H9 (cell line): ENCODE data around the gene ILK. TPM values are rescaled to one million over a fixed set of nuclear protein-coding genes. Genes with fewer than 3 reads are reported as not detected.

Experiments
- DNase-seq: peaks from one replicate; pipeline ENCODE4 v3.0.0-alpha.2; 2017
- H2AFZ ChIP-seq: one replicate; pipeline ENCODE4 v1.6.1; 2013; ENCODE audit warnings: mild to moderate bottlenecking, low read length, control low read depth, moderate library complexity
- H2AK5ac ChIP-seq: 2 replicates; pipeline ENCODE4 v1.6.1; 2013; ENCODE audit warnings: low read length, control low read depth, mixed read lengths; ENCODE audit not compliant: insufficient read length
- H2BK120ac ChIP-seq: one replicate; pipeline ENCODE4 v1.6.1; 2013; ENCODE audit warnings: low read depth, mild to moderate bottlenecking, low read length, control low read depth, inconsistent platforms; ENCODE audit not compliant: poor library complexity, severe bottlenecking
- H2BK12ac ChIP-seq: 2 replicates; pipeline ENCODE4 v1.6.1; 2013; ENCODE audit warnings: low read length, control low read depth, mixed read lengths, low read depth; ENCODE audit not compliant: insufficient read length
- H2BK15ac ChIP-seq: 2 replicates; pipeline ENCODE4 v1.6.1; 2013; ENCODE audit warnings: low read depth, low read length, control low read depth
- H2BK20ac ChIP-seq: one replicate; pipeline ENCODE4 v1.6.1; 2013; ENCODE audit warnings: low read depth, mild to moderate bottlenecking, low read length, control low read depth, inconsistent platforms; ENCODE audit not compliant: poor library complexity, severe bottlenecking
- H2BK5ac ChIP-seq: 2 replicates; pipeline ENCODE4 v1.6.1; 2013; ENCODE audit warnings: low read length, control low read depth, mixed read lengths; ENCODE audit not compliant: insufficient read length
- H3K14ac ChIP-seq: 2 replicates; pipeline ENCODE4 v1.6.1; 2013; ENCODE audit warnings: low read length, control low read depth; ENCODE audit not compliant: insufficient read depth
- H3K18ac ChIP-seq: 2 replicates; pipeline ENCODE4 v1.6.1; 2013; ENCODE audit warnings: low read depth, mild to moderate bottlenecking, mixed read lengths, low read length, control low read depth; ENCODE audit not compliant: insufficient read length
- H3K23ac ChIP-seq: 2 replicates; pipeline ENCODE4 v1.6.1; 2013; ENCODE audit warnings: low read length, control low read depth, mixed read lengths, low read depth; ENCODE audit not compliant: insufficient read length
- H3K23me2 ChIP-seq: 2 replicates; pipeline ENCODE4 v1.6.1; 2013; ENCODE audit warnings: low read depth, mild to moderate bottlenecking, mixed read lengths, low read length, control low read depth; ENCODE audit not compliant: insufficient read length, poor library complexity, severe bottlenecking
- H3K27ac ChIP-seq: 2 replicates; pipeline ENCODE4 v1.5.1; 2013; ENCODE audit warnings: low read length, control low read depth, mixed read lengths, low read depth; ENCODE audit not compliant: insufficient read length
- H3K27me3 ChIP-seq: 2 replicates; pipeline ENCODE4 v1.6.1; 2013; ENCODE audit warnings: low read length, control low read depth, inconsistent platforms; ENCODE audit not compliant: insufficient read depth
- H3K4ac ChIP-seq: 2 replicates; pipeline ENCODE4 v1.6.1; 2013; ENCODE audit warnings: low read depth, mild to moderate bottlenecking, control low read depth, inconsistent platforms, low read length, moderate library complexity
- H3K4me1 ChIP-seq: 2 replicates; pipeline ENCODE4 v1.6.1; 2013; ENCODE audit warnings: low read length, control low read depth, inconsistent platforms; ENCODE audit not compliant: insufficient read depth
- H3K4me2 ChIP-seq: 2 replicates; pipeline ENCODE4 v1.6.1; 2013; ENCODE audit warnings: low read length, control low read depth, mixed read lengths; ENCODE audit not compliant: insufficient read length, insufficient read depth
- H3K56ac ChIP-seq: 2 replicates; pipeline ENCODE4 v1.6.1; 2013; ENCODE audit warnings: low read depth, mild to moderate bottlenecking, mixed read lengths, low read length, control low read depth; ENCODE audit not compliant: insufficient read length
- H3K79me1 ChIP-seq: 2 replicates; pipeline ENCODE4 v1.6.1; 2013; ENCODE audit warnings: low read depth, mild to moderate bottlenecking, moderate library complexity, low read length, control low read depth, inconsistent platforms; ENCODE audit not compliant: insufficient read depth, poor library complexity, severe bottlenecking
- H3K79me2 ChIP-seq: 2 replicates; pipeline ENCODE4 v1.6.1; 2013; ENCODE audit warnings: low read length, control low read depth, inconsistent platforms; ENCODE audit not compliant: insufficient read depth
- H3K9ac ChIP-seq: 2 replicates; pipeline ENCODE4 v1.6.1; 2013; ENCODE audit warnings: low read length, control low read depth, mixed read lengths; ENCODE audit not compliant: insufficient read length; ENCODE audit errors: extremely low read depth
- H3K9me3 ChIP-seq: one replicate; pipeline ENCODE4 v1.6.1; 2013; ENCODE audit warnings: low read depth, low read length, inconsistent platforms; ENCODE audit not compliant: control insufficient read depth
- H3T11ph ChIP-seq: one replicate; pipeline ENCODE4 v1.6.1; 2013; ENCODE audit warnings: mild to moderate bottlenecking, low read length, control low read depth, inconsistent platforms
- H4K20me1 ChIP-seq: one replicate; pipeline ENCODE4 v1.6.1; 2013; ENCODE audit not compliant: control insufficient read depth, insufficient read length, insufficient read depth
- H4K5ac ChIP-seq: 2 replicates; pipeline ENCODE4 v1.6.1; 2013; ENCODE audit warnings: low read depth, mild to moderate bottlenecking, mixed read lengths, low read length, control low read depth; ENCODE audit not compliant: insufficient read length
- H4K8ac ChIP-seq: replicated peaks from 2 replicates; pipeline ENCODE4 v1.6.1; 2013; ENCODE audit warnings: low read length, control low read depth, mixed read lengths, low read depth; ENCODE audit not compliant: insufficient read length
- H4K91ac ChIP-seq: 2 replicates; pipeline ENCODE4 v1.6.1; 2013; ENCODE audit warnings: low read depth, mild to moderate bottlenecking, moderate library complexity, mixed read lengths, low read length, control low read depth; ENCODE audit not compliant: insufficient read length
- H3K27ac Mint-ChIP-seq, 3 experiments: 2 replicates in 2 of 3; 3 replicates in 1 of 3; pipeline ENCODE4 v1.8.0; 2020 to 2021; ENCODE audit warnings: mixed read lengths in 3 of 3, mild to moderate bottlenecking in 1 of 3, moderate library complexity in 1 of 3
- H3K27me3 Mint-ChIP-seq: 2 replicates; pipeline ENCODE4 v1.8.0; 2021; ENCODE audit warnings: low read depth, mild to moderate bottlenecking, moderate library complexity, mixed read lengths
- H3K36me3 Mint-ChIP-seq, 3 experiments: 2 replicates in 2 of 3; 3 replicates in 1 of 3; pipeline ENCODE4 v1.8.0; 2020 to 2021; ENCODE audit warnings: low read depth in 3 of 3, mixed read lengths in 3 of 3; ENCODE audit not compliant: insufficient read depth in 1 of 3
- H3K4me1 Mint-ChIP-seq, 2 experiments: 2 replicates each; pipeline ENCODE4 v1.8.0; 2020; ENCODE audit warnings: mixed read lengths in 2 of 2
- H3K4me3 Mint-ChIP-seq, 2 experiments: 2 replicates in 1 of 2; 3 replicates in 1 of 2; pipeline ENCODE4 v1.8.0; 2020 to 2021; ENCODE audit warnings: mild to moderate bottlenecking in 2 of 2, mixed read lengths in 2 of 2, moderate library complexity in 1 of 2
- H3K9me3 Mint-ChIP-seq, 2 experiments: 2 replicates in 1 of 2; 3 replicates in 1 of 2; pipeline ENCODE4 v1.8.0; 2020; ENCODE audit warnings: mild to moderate bottlenecking in 2 of 2, mixed read lengths in 2 of 2, moderate library complexity in 1 of 2
- WGBS: extraction: QIAGEN DNeasy Blood & Tissue Kit; methylation state at CpG from one replicate; pipeline ENCODE4 v1.1.7; 2013; ENCODE audit warnings: missing lambda C conversion rate, low lambda C conversion rate, mixed read lengths; ENCODE audit not compliant: insufficient read length; ENCODE audit errors: extremely low coverage; 5-methylcytosine and 5-hydroxymethylcytosine counted together
- total RNA-seq: library from RNA; stranded (reverse); gene quantifications from 2 replicates; pipeline ENCODE4 v1.2.1, GENCODE V29; 2021
- TF ChIP-seq, protein P1 (sequence below): fragments of 200-600 bp; sonication (generic); conservative IDR thresholded peaks from 3 replicates; pipeline ENCODE4 v1.8.0; 2021; ENCODE audit warnings: antibody characterized with exemption, mild to moderate bottlenecking

The ILK gene
- total RNA-seq, 1 experiment from 2014 or later, result 100 TPM

DNA sequence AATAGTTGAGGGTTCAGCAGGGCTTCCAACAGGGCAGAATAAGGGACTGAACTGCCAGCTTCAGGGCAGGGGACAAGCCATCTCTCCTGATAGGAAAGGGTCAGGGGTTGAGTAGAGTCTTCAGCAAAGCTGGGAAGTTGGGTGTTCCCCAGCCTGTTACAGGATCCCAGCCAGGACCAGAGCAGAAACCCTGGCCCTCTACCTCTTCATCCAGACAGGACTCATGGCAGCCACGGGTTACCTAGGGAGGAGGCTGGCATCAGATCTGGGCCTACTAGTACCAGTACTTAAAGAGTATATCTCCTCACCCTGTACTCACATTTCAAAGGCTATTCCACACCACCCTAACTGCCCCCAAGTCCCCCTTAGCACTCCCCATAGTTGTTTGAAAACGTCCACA is 10.9 kb downstream of the ILK start:
- Histone ChIP-seq H3K4me2 (no peak overlapping the region), H4K91ac (no peak overlapping the region), H3K14ac (no peak overlapping the region), H3K23ac (no peak overlapping the region), H2BK12ac (no peak overlapping the region), H4K8ac (no peak overlapping the region), H3K79me2 (no peaks in the 10 kb centered on the region), H2BK5ac (no peak overlapping the region), H3K4me1 (no peaks in the 10 kb centered on the region), H3K56ac (no peak overlapping the region), H4K5ac (no peak overlapping the region), H2BK15ac (no peak overlapping the region), H2BK120ac (no peak overlapping the region), H3K9me3 (no peaks in the 10 kb centered on the region), H4K20me1 (no peaks in the 10 kb centered on the region), H3K4ac (no peak overlapping the region), H2BK20ac (no peak overlapping the region), H3K79me1 (no peaks in the 10 kb centered on the region), H3K27me3 (no peaks in the 10 kb centered on the region), H3T11ph (no peak overlapping the region), H3K9ac (no peak overlapping the region), H2AK5ac (no peak overlapping the region), H3K27ac (no peak overlapping the region), H2AFZ (no peak overlapping the region), H3K23me2 (peaks cover 20% of the 10 kb centered on the region), H3K18ac (no peak overlapping the region)
- WGBS, result no CpG with 5 or more reads among the region's 2 CpGs
- TF ChIP-seq, protein P1, sequence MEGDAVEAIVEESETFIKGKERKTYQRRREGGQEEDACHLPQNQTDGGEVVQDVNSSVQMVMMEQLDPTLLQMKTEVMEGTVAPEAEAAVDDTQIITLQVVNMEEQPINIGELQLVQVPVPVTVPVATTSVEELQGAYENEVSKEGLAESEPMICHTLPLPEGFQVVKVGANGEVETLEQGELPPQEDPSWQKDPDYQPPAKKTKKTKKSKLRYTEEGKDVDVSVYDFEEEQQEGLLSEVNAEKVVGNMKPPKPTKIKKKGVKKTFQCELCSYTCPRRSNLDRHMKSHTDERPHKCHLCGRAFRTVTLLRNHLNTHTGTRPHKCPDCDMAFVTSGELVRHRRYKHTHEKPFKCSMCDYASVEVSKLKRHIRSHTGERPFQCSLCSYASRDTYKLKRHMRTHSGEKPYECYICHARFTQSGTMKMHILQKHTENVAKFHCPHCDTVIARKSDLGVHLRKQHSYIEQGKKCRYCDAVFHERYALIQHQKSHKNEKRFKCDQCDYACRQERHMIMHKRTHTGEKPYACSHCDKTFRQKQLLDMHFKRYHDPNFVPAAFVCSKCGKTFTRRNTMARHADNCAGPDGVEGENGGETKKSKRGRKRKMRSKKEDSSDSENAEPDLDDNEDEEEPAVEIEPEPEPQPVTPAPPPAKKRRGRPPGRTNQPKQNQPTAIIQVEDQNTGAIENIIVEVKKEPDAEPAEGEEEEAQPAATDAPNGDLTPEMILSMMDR, result no peak
- H3K36me3 Mint-ChIP-seq, result peaks cover 21 to 39% (median 32%) of the 10 kb centered on the region in 3 experiments; a peak in 6 of 7 replicates
- no peak overlapping the region for H3K4me3 Mint-ChIP-seq
- H3K9me3 Mint-ChIP-seq, result no peaks in the 10 kb centered on the region
- H3K27me3 Mint-ChIP-seq, result no peaks in the 10 kb centered on the region; the same call in 1 of the 2 replicates
- H3K27ac Mint-ChIP-seq, result no peak overlapping the region; a peak in 1 of 7 replicates
- H3K4me1 Mint-ChIP-seq, result peaks cover 9% of the 10 kb centered on the region in 2 experiments
- DNase-seq, result no peak
